ENCODE data around the gene ABHD12B.

- no peak for TF ChIP-seq CTCF (IDR thresholded peaks at IDR 0.05; ENCODE audit: insufficient read depth, low read depth, low read length)
- no peak for TF ChIP-seq EZH2 (IDR thresholded peaks at IDR 0.05; ENCODE audit: insufficient read depth, low read length)
Observed at GRCh38 chr14:50832935-50833630, 38.8 kb upstream of the ABHD12B start.
